GM19351 (cell line): ENCODE measurements around the gene PTPRG.
"Not testable (repeated sequence)": the region's sequence is repeated elsewhere in the genome, so short reads cannot be mapped to it uniquely, and the experiment has no call there.

ENCODE experiments used
- ATAC-seq: cut with Tn5 transposase; IDR thresholded peaks from one replicate; pipeline ENCODE4 v1.9.1; 2021; ENCODE audit warnings: mild to moderate bottlenecking, moderate library complexity; ENCODE audit not compliant: unreplicated experiment

PTPRG gene

GRCh38 chr3:62025913-62026312, 464.5 kb downstream of the PTPRG start:
- ATAC-seq, result no peak

GRCh38 chr3:62027241-62027640, 465.9 kb downstream of the PTPRG start:
- no peak for ATAC-seq

GRCh38 chr3:62027796-62028195, 466.4 kb downstream of the PTPRG start:
- ATAC-seq, result no peak

- ATAC-seq, result no peak
Observed at GRCh38 chr3:62028236-62028635, 466.9 kb downstream of the PTPRG start.

GRCh38 chr3:62032738-62033137, 471.4 kb downstream of the PTPRG start:
- no peak for ATAC-seq

- no peak for ATAC-seq
Observed at GRCh38 chr3:62035402-62036057, 474.2 kb downstream of the PTPRG start.

GRCh38 chr3:62036726-62037125, 475.4 kb downstream of the PTPRG start:
- no peak for ATAC-seq

- ATAC-seq, result not testable (repeated sequence)
Observed at GRCh38 chr3:62038798-62039197, 477.4 kb downstream of the PTPRG start.

- no peak for ATAC-seq
Observed at GRCh38 chr3:62039586-62039985, 478.2 kb downstream of the PTPRG start.

GRCh38 chr3:62041681-62042080, 480.3 kb downstream of the PTPRG start:
- no peak for ATAC-seq

GRCh38 chr3:62044874-62045411, 483.6 kb downstream of the PTPRG start:
- ATAC-seq, result no peak

- no peak for ATAC-seq
Observed at GRCh38 chr3:62046326-62046725, 485.0 kb downstream of the PTPRG start.

- no peak for ATAC-seq
Observed at GRCh38 chr3:62048577-62048976, 487.2 kb downstream of the PTPRG start.

- ATAC-seq, result no peak
Observed at GRCh38 chr3:62049033-62049432, 487.7 kb downstream of the PTPRG start.

- ATAC-seq, result no peak
Observed at GRCh38 chr3:62051506-62051905, 490.1 kb downstream of the PTPRG start.

- ATAC-seq, result no peak
Observed at GRCh38 chr3:62052331-62052730, 491.0 kb downstream of the PTPRG start.

- ATAC-seq, result no peak
Observed at GRCh38 chr3:62056658-62057057, 495.3 kb downstream of the PTPRG start.

- ATAC-seq, result no peak
Observed at GRCh38 chr3:62057339-62058047, 496.1 kb downstream of the PTPRG start.

- ATAC-seq, result no peak
Observed at GRCh38 chr3:62065985-62066693, 504.8 kb downstream of the PTPRG start.

- no peak for ATAC-seq
Observed at GRCh38 chr3:62068337-62068736, 507.0 kb downstream of the PTPRG start.

- no peak for ATAC-seq
Observed at GRCh38 chr3:62070891-62071290, 509.5 kb downstream of the PTPRG start.

- no peak for ATAC-seq
Observed at GRCh38 chr3:62073038-62073437, 511.7 kb downstream of the PTPRG start.
